Measurements from ENCODE around the gene CNKSR3. TPM values are rescaled to one million over a fixed set of nuclear protein-coding genes. Genes with fewer than 3 reads are reported as not detected.

CNKSR3 gene
- total RNA-seq, 4 donors from 2014 or later = 10.4 to 23.9 (median 19.6) TPM

GRCh38 chr6:154514481-154514880 is 4.0 kb upstream of the CNKSR3 start:
- H3K9me3 ChIP-seq = no peaks in the 10 kb centered on the region
- peaks cover 10 to 21% (median 17%) of the 10 kb centered on the region in 4 donors for H3K4me1 ChIP-seq
- intact Hi-C loops (cut with DNase I) = no loop called here
- no peaks in the 10 kb centered on the region for H3K27me3 ChIP-seq
- 96% methylated on average over 3 of the region's 3 CpGs for WGBS
- no peaks in the 10 kb centered on the region for H3K36me3 ChIP-seq
- H3K27ac ChIP-seq (replicated peaks in 1 of 4) = no peak overlapping the region
- no peak for DNase-seq (ENCODE audit: extremely low spot score)
- TF ChIP-seq CTCF (IDR thresholded peaks at IDR 0.05) = no peak
- TF ChIP-seq POLR2AphosphoS5 (IDR thresholded peaks at IDR 0.05) = no peak
- TF ChIP-seq POLR2A (IDR thresholded peaks at IDR 0.05; ENCODE audit: low read depth) = no peak
- TF ChIP-seq EP300 (IDR thresholded peaks at IDR 0.05) = no peak
- H3K4me3 ChIP-seq = no peak overlapping the region

GRCh38 chr6:154513601-154514320 is 3.3 kb upstream of the CNKSR3 start:
- H3K9me3 ChIP-seq = no peaks in the 10 kb centered on the region
- intact Hi-C loops (cut with DNase I) = no loop called here
- no peak overlapping the region for H3K4me3 ChIP-seq
- peaks cover 10 to 24% (median 19%) of the 10 kb centered on the region in 4 donors for H3K4me1 ChIP-seq
- no peak for DNase-seq (ENCODE audit: extremely low spot score)
- TF ChIP-seq EP300 (IDR thresholded peaks at IDR 0.05) = no peak
- no peak for TF ChIP-seq POLR2AphosphoS5 (IDR thresholded peaks at IDR 0.05)
- no peak for TF ChIP-seq POLR2A (IDR thresholded peaks at IDR 0.05; ENCODE audit: low read depth)
- H3K27me3 ChIP-seq = no peaks in the 10 kb centered on the region
- H3K36me3 ChIP-seq = no peaks in the 10 kb centered on the region
- WGBS = 72% methylated on average over 5 of the region's 5 CpGs
- no peak overlapping the region for H3K27ac ChIP-seq (replicated peaks in 1 of 4)

- H3K9me3 ChIP-seq = no peaks in the 10 kb centered on the region
- WGBS = 88% methylated on average over 1 of the region's 1 CpG
- no peaks in the 10 kb centered on the region for H3K36me3 ChIP-seq
- H3K27ac ChIP-seq (replicated peaks in 1 of 4) = peak overlapping the region in 3 of 4 donors; percentile 96 to 98 (median 96)
- no peak for DNase-seq (ENCODE audit: extremely low spot score)
- H3K4me1 ChIP-seq = peaks cover 17 to 38% (median 35%) of the 10 kb centered on the region in 4 donors
- intact Hi-C loops (cut with DNase I) = no loop called here
- no peaks in the 10 kb centered on the region for H3K27me3 ChIP-seq
- H3K4me3 ChIP-seq = no peak overlapping the region
- TF ChIP-seq POLR2A (IDR thresholded peaks at IDR 0.05; ENCODE audit: low read depth) (no peak), EP300 (IDR thresholded peaks at IDR 0.05) (no peak), CTCF (IDR thresholded peaks at IDR 0.05) (no peak), POLR2AphosphoS5 (IDR thresholded peaks at IDR 0.05) (no peak)
These were observed 1.7 kb upstream of the CNKSR3 start for GRCh38 chr6:154512201-154512600.

- intact Hi-C loops (cut with DNase I) = no loop called here
- Histone ChIP-seq H3K27ac (replicated peaks in 1 of 4) (peak overlapping the region; percentile 94 to 98 (median 96)), H3K9me3 (no peaks in the 10 kb centered on the region), H3K36me3 (no peaks in the 10 kb centered on the region), H3K27me3 (no peaks in the 10 kb centered on the region), H3K4me1 (peaks cover 21 to 42% (median 39%) of the 10 kb centered on the region in 4 donors), H3K4me3 (peak overlapping the region in 3 of 4 donors; percentile 86 to 94 (median 87))
- 26% methylated on average over 7 of the region's 7 CpGs for WGBS
- TF ChIP-seq CTCF (IDR thresholded peaks at IDR 0.05) (no peak), EP300 (IDR thresholded peaks at IDR 0.05) (no peak), POLR2A (IDR thresholded peaks at IDR 0.05; ENCODE audit: low read depth) (no peak)
- DNase-seq (ENCODE audit: extremely low spot score) = no peak
These were observed 1.3 kb upstream of the CNKSR3 start for GRCh38 chr6:154511791-154512190.

GRCh38 chr6:154509421-154510143 is 903 bp downstream of the CNKSR3 start:
- intact Hi-C loops (cut with DNase I) = loop anchor here (5.0 kb wide), 2 partner anchors 62 to 97 kb away; no protein-coding TSS in a partner anchor
- Histone ChIP-seq H3K36me3 (no peaks in the 10 kb centered on the region), H3K27ac (replicated peaks in 1 of 4) (peak overlapping the region; percentile 94 to 98 (median 96)), H3K9me3 (no peaks in the 10 kb centered on the region), H3K4me1 (peaks cover 31 to 59% (median 55%) of the 10 kb centered on the region in 4 donors), H3K4me3 (peak overlapping the region; percentile 71 to 94 (median 86)), H3K27me3 (no peaks in the 10 kb centered on the region)
- TF ChIP-seq CTCF (IDR thresholded peaks at IDR 0.05) (no peak), POLR2A (IDR thresholded peaks at IDR 0.05; ENCODE audit: low read depth) (no peak), EP300 (IDR thresholded peaks at IDR 0.05) (no peak), POLR2AphosphoS5 (IDR thresholded peaks at IDR 0.05) (no peak)
- no peak for DNase-seq (ENCODE audit: extremely low spot score)
- under 1% methylated on average over 36 of the region's 55 CpGs for WGBS
